Fibroblast of pulmonary artery (primary cell): Measurements from ENCODE around the gene ZNF836.

Experiments used
- DNase-seq: peaks from one replicate; pipeline ENCODE4 v3.0.0-alpha.2; 2010; ENCODE audit warnings: low read depth
- H3K4me3 ChIP-seq: replicated peaks from 2 replicates; pipeline ENCODE4 v1.5.1; 2011; ENCODE audit warnings: low read depth, mild to moderate bottlenecking, control low read depth, low read length, moderate library complexity
- CTCF ChIP-seq: IDR thresholded peaks from 2 replicates; pipeline ENCODE4 v1.5.1; 2011; ENCODE audit warnings: mild to moderate bottlenecking, control low read depth, low read length, inconsistent platforms; ENCODE audit errors: missing control alignments

ZNF836 gene

GRCh38 chr19:52138983-52139251 lies 32.5 kb downstream of the ZNF836 start:
- DNase-seq: no peak
- no peak for TF ChIP-seq CTCF
- peak overlapping the region; percentile 83 for H3K4me3 ChIP-seq

- peak; percentile 12 for DNase-seq
- TF ChIP-seq CTCF: no peak
- H3K4me3 ChIP-seq: peak overlapping the region; percentile 83
Measured at GRCh38 chr19:52138278-52138982, 33.0 kb downstream of the ZNF836 start.

- H3K4me3 ChIP-seq: no peak overlapping the region
- no peak for TF ChIP-seq CTCF
- no peak for DNase-seq
Measured at GRCh38 chr19:52120286-52120685, 51.1 kb downstream of the ZNF836 start.

- no peak for DNase-seq
- no peak overlapping the region for H3K4me3 ChIP-seq
- TF ChIP-seq CTCF: no peak
Measured at GRCh38 chr19:52115526-52116053, 55.8 kb downstream of the ZNF836 start.

- no peak for TF ChIP-seq CTCF
- H3K4me3 ChIP-seq: no peak overlapping the region
- DNase-seq: no peak
Measured at GRCh38 chr19:52114691-52115090, 56.7 kb downstream of the ZNF836 start.

GRCh38 chr19:52112624-52113023 lies 58.8 kb downstream of the ZNF836 start:
- no peak for TF ChIP-seq CTCF
- H3K4me3 ChIP-seq: no peak overlapping the region
- DNase-seq: no peak

- TF ChIP-seq CTCF: no peak
- DNase-seq: no peak
- H3K4me3 ChIP-seq: no peak overlapping the region
Measured at GRCh38 chr19:52110780-52111179, 60.6 kb downstream of the ZNF836 start.
